Colon (tissue), 2 donors: ENCODE results near the gene MICAL2.

Experiments
- FAIRE-seq: peaks from 2 replicates; lab custom pipeline; 2012; peaks lifted over from hg19 to GRCh38; lab: Jason Lieb, UNC
- donor health status: control.
- donor health status: control.

MICAL2 gene

DNA sequence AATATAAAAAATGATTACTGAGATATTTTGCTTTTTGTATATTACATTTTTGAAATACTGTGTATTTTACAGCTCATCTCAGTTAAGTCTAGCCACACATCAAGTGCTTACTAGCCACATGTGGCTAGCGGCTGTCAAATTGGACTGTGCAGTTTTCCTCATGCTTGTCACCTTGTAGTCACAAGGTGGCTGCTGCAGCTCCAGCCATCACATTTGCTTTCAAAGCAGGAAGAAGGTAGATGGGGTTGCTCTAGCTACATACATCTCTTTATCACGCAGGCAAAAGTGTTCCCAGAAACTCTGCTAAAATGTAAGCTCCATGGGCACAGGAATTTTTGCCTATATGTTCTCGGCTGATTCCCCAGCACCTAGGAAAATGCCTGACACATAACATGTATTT is 61.5 kb downstream of the MICAL2 start:
- no peak for FAIRE-seq

- no peak for FAIRE-seq
Observed at GRCh38 chr11:12172493-12173013, 62.2 kb downstream of the MICAL2 start.

DNA sequence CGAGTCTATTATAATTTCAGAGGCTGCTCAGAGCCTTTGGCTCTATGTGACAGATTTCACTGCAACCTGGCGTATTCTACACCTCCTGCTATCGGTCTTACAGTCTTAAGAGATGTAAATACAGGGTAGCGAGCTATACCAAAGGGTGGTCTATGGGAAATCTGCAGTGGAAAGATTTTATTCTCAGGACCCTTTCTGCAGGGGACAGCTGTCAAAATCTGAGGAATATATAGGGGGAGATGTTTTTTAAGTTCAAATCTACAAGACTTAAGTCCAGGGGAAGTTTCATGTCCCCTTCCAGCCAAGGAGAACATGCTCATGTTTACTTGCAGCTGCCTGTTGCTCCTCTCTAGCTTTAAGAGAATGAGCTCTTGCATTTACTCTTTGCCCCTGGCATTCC is 62.7 kb downstream of the MICAL2 start:
- FAIRE-seq = no peak

DNA sequence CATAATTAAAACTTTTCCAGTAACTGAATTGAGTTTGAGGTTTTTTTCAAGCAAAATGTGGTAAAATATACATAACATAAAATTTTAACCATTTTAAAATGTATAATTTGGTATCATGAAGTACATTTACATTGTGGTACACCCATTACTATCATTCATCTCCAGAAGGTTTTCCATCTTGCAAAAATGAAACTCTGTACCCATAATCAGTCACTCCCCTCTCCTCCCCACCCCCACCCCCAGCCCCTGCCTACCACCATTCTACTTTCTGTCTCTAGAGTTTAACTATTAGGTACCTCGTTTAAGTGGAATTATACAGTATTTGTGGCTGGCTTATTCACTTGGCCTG is 63.7 kb downstream of the MICAL2 start:
- no peak for FAIRE-seq

DNA sequence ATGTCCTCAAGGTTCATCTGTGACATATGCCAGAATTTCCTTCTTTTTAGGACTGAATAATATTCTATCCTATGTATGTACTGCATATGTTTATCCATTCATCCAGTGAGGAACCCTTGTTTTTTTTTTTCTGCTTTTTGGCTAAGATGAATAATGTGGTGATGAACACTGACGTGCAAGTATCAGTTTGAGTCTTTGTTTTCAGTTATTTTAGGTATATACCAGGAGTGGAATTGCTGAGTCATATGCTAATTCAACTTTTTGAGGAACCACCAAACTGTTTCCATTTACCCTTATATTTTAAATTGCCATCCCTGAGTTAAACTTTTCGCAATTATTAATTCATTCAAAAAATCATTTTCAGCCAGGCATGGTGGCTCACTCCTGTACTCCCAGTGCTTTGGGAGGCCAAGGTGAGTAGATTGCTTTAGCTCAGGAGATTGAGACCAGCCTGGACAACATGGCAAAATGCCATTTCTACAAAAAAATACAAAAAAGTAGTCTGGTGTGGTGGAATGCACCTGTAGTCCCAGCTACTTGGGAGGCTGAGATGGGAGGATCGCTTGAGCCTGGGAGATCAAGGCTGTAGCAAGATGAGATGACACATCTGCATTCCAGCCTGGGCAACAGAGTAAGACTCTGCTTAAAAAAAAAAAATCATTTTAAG is 64.2 kb downstream of the MICAL2 start:
- FAIRE-seq = no peak

- FAIRE-seq = no peak
Observed at GRCh38 chr11:12175694-12176241, 65.4 kb downstream of the MICAL2 start.

DNA sequence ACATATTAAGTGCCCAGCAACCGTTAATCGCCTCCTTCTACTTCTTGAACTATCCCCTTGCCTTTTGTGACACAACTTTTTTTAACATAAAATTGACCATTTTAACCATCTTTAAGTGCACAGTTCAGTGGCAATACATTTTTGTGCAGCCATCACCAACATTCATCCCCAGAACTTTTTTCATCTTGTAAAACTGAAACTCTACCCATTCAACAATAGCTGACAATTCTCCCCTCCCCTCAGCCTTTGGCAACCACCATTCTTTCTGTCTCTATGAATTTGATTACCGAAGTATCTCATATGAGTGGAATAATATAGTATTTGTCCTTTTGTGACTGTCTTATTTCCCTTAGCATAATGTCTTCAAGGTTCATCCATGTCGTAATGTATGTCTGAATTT is 66.0 kb downstream of the MICAL2 start:
- FAIRE-seq = no peak

- no peak for FAIRE-seq
Observed at GRCh38 chr11:12177739-12178338, 67.4 kb downstream of the MICAL2 start.

- no peak for FAIRE-seq
Observed at GRCh38 chr11:12179019-12179418, 68.6 kb downstream of the MICAL2 start.

DNA sequence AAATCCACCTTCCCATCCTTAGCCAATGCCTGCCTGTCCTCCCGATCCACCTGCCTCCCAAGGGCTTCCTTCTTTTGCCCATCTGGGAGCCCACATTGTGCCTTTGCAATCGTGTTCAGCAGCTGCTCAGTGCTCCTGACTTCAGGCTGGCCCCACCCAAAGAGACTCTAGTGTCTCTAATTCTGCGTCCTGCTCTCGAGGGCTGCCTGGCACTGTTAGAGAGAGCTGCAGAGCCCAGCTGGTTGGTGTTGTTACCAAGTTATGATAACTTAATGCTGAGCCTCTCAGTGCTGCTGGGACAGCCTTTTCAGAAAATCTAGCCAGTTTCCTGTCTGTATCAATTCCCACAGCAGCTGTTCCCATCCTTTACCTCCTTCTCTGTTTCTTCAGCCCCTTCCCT is 69.1 kb downstream of the MICAL2 start:
- FAIRE-seq = no peak

GRCh38 chr11:12180257-12181205 is 70.1 kb downstream of the MICAL2 start:
- FAIRE-seq = no peak

- FAIRE-seq = no peak
Observed at GRCh38 chr11:12182302-12182675, 71.9 kb downstream of the MICAL2 start.

GRCh38 chr11:12182676-12183541 is 72.5 kb downstream of the MICAL2 start:
- no peak for FAIRE-seq

DNA sequence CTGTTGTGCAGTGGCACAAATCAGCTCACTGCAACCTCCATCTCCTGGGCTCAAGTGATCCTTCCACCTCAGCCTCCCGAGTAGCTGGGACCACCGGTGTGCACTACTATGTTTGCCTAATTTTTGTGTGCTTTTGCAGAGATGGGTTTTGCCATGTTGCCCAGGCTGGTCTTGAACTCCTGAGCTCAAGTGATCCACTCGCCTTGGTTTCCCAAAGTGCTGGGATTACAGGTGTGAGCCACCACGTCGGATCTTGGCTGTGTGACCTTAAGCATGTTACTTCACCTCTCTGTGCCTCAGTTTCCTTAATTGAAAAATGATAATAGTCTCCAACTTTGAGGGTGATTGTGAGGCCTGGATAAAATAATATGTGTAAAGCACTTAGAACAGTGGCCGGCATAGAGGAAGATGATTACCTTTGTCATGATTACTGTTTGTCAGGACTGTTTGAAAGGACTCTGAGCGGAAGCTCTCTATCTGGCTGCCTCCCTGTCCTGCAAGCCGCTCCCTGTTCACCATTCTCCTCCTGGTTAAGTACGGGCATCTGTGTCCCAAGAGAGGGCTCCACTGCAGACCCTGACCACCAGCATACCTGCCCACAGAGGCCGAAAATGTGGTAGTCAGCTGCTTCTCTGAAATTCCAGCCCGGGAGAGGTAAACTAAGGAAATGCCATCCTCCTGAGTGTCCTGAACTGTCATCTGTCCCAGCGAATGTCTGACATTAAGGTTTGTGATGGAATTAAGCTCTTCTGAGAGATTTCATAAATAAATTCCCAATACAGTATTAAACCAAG is 73.6 kb downstream of the MICAL2 start:
- no peak for FAIRE-seq

GRCh38 chr11:12184699-12185098 is 74.3 kb downstream of the MICAL2 start:
- no peak for FAIRE-seq

DNA sequence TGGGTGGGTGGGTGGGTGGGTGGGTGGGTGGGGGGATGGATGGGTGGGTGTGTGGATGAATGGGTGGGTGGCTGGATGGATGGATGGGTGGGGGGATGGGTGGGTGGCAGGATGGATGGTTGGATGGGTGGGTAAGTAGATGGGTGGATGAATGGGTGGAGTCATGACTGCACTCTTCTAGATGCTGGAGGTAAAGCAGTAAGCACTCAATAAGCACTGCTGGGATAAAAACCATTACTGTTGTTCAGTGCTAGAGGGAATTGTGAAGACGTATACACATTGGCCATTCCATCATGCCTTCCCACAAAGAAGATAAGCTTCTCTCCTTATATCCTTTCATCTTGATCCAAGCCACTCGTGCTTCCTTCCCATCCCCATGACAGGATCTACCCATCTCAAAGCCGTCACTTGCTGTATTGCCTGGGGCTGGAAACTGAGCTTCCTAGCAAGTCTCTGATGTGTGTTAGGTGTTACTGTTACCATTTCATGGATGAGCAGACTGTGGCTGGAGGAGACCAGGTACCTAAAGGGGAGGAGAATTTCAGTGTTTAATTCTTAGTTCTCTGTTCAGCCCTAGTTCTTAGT is 74.8 kb downstream of the MICAL2 start:
- no peak for FAIRE-seq

DNA sequence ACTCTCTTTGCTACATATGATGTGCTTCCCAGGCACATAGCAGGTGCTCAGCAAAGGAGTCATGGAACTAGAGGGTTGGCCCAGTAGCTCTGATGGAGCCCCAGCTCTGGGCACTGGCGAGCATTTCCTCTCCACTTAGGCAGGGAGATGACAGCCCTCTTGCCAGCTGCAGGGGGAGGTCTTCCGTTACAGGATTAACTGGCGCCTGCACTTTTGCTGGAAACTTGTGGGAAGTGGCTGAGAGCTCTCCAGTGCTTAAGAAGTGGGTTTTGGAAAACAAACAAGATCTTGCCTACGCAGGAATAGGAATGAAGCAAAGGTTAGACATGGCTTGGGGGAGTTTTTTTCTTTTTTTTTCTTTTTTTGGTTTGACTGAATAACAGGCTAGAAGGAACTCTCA is 75.5 kb downstream of the MICAL2 start:
- FAIRE-seq = no peak

DNA sequence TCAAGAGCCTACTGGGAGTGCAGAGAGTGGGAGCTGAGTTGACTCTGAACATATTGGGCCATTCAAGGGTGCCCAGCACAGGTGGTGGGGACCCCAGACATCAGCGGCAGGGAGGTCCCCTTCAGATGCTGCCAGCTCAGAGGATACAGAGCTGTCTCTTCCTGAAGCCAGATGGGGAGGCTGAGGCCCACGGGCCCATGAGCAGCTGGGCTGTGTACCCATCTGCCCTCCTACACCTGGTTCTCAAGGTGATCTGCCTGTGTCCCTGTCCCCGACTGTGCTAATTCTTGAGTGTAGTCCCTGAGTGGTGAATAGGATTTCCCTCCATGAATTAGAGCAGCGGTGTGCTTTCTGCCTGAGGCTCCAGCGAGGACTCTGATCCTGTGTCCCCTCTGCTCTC is 76.3 kb downstream of the MICAL2 start:
- FAIRE-seq = no peak

GRCh38 chr11:12187399-12187798 is 77.0 kb downstream of the MICAL2 start:
- FAIRE-seq = no peak

GRCh38 chr11:12188548-12189317 is 78.3 kb downstream of the MICAL2 start:
- no peak for FAIRE-seq
